Measurements from ENCODE around the gene ATP5F1E.
A peak's percentile ranks its signal among the peaks of the same experiment; 100 is the strongest.

The ATP5F1E gene

DNA sequence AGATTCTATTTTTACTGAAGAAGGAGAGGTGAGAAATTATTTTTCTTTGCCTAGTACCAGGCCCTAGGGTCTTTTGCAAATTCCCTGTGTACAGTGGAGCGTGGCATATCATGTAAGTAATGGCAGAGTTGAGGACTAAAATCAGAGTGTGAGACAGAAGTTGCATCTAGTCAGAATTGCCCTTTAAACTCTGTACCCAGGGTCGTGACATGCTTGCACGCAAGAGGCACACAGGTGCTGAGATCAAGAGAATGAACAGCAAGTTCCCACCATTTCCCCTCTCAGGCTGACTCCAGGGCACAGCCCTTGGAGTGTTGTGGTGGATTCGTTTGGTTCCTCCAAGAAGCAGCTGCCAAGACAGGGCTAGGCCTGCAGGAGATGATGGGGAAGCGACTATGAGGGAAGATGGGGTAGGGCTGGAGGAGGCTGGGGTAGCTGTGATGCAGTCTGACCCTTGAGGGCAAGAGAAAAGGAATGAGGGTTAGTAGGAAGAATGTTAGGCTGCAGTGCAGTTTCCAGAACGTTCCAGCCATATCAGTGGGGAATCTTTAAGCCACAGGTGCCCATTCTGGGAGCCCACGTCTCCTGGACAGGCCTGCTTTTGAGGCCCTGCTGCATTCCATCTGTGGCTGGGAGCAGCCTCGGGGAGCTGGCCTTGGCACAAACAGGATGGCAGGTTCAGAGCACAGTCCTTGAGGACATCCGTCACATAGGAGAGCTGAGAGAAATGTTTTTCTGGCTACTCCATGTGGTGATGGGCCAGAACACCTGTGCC, 44.2 kb downstream of the ATP5F1E start:
- DNase-seq, result peak; percentile 48

DNA sequence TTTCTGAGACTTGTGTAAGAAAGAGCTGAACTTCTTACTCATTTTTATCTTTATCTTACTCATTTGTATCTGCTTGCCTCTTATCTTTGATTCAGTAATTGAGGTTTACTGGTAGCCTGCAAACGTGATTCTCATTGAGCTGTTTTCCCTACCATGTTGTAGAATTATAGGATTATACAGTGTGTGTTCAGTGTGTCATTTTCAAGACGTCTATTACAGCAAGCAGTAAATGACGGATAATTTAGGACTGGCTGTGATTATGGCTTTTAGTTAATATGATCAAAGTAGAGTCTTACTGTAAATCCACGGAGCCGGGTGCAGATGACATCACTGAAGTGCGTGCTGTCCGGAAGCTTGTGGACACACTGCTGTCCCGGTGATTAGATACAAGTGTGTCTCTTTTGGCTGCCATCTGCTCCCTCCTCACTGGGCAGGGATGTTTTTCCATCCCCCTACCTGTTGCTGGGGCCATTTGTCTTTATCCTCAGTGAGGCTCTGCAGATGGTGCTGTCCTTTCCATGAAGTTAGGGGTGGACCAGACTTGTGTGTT, 45.1 kb downstream of the ATP5F1E start:
- no peak for DNase-seq

DNA sequence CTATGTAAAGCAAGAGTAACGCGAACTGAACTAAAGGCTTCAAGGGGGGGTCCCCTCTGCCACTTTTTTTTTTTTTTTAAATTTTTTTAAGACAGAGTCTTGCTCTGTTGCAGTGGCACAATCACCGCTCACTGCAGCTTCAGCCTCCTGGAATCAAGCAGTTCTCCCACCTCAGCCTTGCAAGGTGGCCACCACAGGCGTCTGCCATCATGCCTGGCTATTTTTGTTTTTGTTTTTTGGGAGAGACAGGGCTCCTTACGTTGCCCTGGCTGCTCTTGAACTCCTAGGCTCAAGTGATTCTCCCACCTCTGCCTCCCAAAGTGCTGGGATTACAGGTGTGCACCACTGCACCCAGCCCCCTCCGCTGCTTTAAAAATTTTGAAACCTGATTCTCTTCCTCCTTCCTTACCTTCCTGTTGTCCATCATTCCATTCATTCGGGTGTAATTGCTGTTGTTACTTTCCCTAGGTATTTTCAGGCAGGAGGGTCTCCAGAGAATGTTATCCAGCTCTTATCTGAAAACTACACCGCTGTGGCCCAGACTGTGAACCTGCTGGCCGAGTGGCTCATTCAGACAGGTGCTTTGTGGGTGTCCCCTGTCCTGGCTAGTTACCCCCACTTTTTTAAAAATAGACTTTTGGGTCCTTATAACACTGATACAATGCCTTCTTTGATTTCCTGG, 45.7 kb downstream of the ATP5F1E start:
- peak; percentile 8 for DNase-seq

DNA sequence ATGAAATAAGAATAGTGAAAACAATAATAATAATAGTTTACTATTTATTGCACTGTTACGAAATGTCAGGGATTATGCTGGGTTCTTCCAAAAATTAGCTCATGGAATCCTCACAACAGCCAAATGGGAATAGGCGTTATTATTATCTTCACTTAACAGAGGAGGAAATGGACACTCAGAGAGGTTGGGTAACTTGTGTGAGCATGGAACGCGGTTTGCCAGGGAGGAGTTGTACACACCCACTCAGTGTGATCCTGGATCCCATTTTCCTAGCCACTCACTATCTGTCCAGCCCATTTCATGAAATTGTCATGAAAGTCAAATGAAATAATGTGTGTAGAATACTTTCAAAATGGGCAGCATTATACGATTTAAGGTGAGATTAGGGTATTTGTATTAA, 46.5 kb downstream of the ATP5F1E start:
- DNase-seq, result no peak

DNA sequence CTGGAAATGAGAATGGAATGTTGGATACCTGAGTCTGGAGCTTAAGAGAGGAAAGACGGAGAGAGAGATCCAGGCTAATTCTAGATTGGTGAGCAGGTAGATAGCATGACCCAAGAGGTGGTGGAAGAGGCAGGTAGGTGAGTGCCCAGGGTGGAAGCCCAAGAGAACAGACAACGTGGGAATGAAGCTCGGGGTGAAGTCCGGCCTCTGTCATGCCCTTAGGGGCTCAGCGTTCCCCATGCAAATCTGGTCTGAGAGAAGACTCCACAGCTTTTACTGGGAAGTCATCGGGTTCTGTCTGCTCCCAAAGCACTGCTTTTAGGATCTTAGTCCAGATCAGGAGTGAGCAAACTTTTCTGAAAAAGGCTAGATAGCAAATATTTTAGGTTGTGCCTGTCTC, 47.4 kb downstream of the ATP5F1E start:
- peak; percentile 30 for DNase-seq

DNA sequence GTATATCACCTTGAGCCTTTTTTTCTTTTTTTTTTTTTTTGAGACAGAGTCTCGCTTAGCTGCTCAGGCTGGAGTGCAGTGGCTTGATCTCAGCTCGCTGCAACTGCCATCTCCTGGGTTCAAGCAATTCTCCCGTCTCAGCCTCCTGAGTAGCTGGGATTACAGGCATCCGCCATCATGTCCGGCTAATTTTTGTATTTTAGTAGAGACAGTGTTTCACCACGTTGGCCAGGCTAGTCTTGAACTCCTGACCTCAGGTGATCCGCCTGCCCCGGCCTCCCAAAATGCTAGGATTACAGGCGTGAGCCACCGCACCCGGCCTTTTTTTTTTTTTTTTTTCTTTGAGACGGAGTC, 49.0 kb downstream of the ATP5F1E start:
- peak; percentile 48 for DNase-seq

DNA sequence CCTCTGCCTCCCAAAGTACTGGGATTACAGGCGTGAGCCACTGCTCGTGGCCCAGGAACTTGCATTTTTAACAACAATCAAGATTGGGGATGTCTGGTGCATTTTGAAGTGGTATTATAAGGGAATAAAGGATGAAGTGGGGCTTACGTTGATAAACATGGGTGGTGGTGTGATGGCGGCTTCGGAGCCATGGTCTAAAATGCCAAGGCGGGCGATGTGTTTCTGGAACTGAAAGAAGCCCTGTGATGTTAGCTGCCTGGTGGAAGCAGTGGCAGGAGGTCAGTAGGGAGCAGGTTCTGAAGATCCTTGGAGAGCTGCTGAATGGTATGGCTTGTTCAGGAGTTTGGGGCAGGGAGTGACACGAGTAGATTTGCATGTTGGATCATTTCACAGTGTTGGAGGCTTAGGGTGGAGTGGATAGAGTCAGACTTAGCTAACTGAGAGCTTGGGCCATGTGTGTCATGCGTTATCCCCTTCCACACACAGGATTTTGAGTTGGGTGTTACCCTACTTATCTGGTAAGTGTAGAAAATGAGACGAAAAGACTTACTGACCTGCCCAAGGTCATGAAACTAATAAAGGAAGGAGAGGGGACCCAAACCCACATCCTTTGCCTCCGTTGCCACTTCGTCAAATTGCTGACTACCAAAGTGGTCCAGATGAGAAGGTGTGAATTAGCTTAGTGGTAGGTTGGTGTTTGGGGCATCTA, 49.6 kb downstream of the ATP5F1E start:
- peak; percentile 38 for DNase-seq

DNA sequence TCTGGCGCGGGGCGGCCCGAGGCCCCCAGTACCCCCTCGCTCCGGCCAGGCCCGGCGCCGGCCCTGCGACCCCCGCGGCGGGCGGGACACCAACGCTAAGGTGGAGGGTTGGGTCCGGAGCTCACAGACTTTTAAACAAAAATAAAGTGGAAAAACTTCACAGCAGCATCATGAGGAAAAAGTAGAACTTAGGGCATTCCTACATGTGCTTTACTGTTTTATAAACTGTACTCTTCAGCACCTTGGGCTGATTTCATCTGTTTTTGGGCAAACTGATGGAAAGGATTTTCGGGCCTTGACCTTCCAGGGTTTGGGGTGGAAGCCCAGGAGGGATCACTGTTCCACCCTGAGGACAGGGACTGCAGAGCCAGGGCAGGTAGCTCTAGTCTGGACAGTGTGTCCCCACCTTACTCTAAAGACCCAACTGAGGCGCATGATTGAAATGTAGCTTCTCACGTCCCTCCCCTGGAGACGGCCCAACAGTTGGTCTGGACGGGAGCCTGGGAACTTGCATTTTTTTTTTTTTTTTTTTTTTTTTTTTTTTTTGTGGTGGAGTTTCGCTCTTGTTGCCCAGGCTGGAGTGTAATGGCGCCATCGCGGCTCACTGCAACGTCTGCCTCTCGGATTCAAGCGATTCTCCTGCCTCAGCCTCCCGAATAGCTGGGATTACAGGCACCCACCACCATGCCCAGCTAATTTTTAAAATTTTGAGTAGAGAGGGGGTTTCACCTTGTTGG, 50.3 kb downstream of the ATP5F1E start:
- no peak for DNase-seq

DNA sequence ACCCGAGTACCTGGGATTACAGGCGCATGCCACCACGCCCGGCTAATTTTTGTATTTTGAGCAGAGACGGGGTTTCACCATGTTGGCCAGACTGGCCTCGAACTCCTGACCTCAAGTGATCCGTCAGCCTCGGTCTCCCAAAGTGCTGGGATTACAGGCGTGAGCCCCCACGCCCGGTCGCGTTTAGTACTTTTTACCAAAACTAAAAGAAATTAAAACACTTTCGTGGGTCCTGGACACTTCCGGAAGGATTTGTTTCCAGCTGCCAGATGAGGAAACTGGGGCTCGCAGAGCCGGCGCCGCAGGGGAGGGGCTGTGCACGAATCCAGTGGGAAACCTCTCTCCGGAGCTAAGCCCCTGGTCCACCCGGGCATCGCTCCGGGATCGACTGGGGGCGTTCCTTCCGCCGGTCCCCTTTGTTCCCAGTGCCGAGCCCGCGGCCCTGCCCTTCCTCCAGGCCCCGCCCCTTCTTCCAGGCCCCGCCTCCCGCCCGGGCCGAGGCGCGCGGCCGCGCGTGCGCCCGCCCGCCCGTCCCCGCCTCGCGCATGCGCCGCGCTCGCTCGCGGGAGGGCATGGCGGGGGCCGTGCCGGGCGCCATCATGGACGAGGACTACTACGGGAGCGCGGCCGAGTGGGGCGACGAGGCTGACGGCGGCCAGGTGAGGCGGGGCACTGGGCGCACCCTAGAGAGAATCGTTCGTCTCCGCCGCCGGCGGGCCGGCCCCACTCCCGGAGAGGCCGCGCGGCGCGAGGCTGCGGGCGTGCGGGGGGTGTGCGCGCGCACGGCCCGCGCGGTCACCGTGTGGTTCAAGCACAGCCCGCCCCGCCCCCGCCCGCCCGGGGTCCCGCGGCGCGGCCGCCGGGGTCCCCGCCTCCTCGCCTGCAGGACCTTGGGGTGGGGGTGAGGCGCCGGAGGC, 51.2 kb downstream of the ATP5F1E start, which contains the start of gene NELFCD:
Gene NELFCD, plus strand, starts transcription at position 546 of the 917 bp plus-strand sequence. Its CDS starts 54 bp downstream, at position 600.
- peak; percentile 96 for DNase-seq

DNA sequence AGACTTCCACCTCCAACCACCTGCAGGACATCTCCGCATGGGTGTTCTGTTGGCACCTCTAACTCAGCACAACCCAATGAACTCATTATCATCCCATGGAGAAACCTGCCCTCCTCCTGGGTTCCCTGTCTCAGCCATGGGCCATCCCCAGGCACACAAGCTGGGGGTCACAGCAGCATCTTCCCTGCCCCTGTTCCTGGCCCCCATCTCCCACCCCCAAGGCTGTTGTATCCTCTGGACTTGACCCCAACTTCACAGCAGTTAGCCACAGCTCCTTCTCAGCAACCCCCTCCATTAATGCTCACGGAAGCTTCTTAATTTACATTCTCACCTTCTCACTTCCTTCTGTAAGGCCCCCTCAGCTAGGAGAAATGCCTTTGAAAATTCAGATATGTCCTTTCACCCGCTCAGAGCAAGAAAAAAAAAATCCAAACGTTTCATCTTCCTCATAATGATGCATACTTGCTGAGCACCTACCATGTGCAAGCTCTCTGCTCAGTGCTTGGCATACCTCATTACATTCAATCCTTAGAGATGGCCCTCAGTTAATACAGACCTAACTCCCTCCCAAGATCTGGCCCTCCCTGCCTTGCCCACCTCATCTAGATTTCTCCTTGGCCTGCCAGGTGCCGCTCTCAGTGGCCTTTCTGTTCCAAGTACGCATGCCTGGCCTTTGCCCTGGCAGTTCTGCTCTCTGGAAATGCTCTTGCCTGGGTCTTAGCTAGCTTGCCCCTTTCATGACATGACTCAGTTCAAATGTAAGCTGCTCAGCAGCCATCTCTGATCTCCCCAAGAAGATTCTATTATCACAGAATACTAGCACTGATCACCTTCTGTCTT, 53.6 kb downstream of the ATP5F1E start:
- DNase-seq, result no peak

DNA sequence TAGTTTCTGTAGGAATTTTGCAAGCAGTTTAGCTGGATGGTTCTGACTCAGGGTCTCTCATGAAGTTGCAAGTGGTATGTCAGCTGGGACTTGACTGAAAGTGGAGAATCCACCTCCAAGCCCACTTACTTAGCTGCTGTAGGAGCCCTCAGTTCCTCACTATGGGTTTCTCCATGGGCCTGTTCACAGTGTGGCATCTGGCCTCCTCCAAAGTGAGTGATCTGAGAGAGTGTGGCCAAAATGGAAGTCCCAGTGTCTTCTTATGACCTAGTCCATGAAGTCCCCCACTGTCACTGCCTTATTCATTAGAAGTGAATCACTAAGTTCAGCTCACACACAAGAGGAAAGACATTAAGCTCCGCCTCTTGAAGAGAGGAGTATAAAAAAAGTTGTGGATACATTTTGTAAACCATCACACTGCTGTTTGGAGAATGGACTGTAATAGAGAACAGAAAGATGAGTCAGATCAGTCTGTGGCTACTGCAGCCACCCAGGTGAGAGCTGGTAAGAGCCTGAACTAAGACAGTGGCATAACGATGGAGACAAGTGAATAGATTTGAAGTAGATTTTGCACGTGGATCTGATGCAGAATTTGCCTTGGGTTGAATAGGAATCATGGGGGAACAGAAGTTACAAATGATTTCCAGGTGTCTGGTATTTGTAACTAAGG, 55.9 kb downstream of the ATP5F1E start:
- no peak for DNase-seq

All from activated effector memory CD4-positive, alpha-beta T cell treated with anti-CD3 and anti-CD28 coated beads, Interleukin-2, amount 50 U/mL, for 16 hours (primary cell).